T-cell (primary cell): ENCODE data around the gene GTPBP2. TPM values are rescaled to one million over a fixed set of nuclear protein-coding genes. Genes with fewer than 3 reads are reported as not detected.

Experiments
- ATAC-seq, 4 experiments: fragments of 200-7000 bp in 3 of 4; fragments of 150-1000 bp in 1 of 4; cut with Tn5 transposase; replicated peaks in 1 of 4; 1 replicate in 3 of 4; 2 replicates in 1 of 4; pipeline ENCODE4 v1.10.0; 2021; ENCODE audit warnings: moderate library complexity in 3 of 4, mild to moderate bottlenecking in 2 of 4, moderate number of reproducible peaks in 1 of 4
- CTCF ChIA-PET, 2 donors: fragments of 300-600 bp; sonication (Branson Sonifier 250); formaldehyde crosslinking; loops; one replicate each; lab custom pipeline; 2022; ENCODE audit warnings: antibody characterized with exemption in 2 of 2; lab: Charles Lee
- POLR2A ChIA-PET, 2 donors: fragments of 300-600 bp; sonication (Branson Sonifier 250); formaldehyde crosslinking; loops; one replicate each; lab custom pipeline; 2022; ENCODE audit warnings: antibody characterized with exemption in 2 of 2; lab: Charles Lee
- DNase-seq, 35 experiments: peaks; one replicate each; pipeline versions ENCODE4 v3.0.0 to v3.0.0-alpha.2; 2013 to 2023
- H3K27ac ChIP-seq: one replicate; pipeline ENCODE4 v1.5.1; 2013; ENCODE audit warnings: low read length
- H3K27me3 ChIP-seq, 2 experiments: replicated peaks in 1 of 2; 1 replicate in 1 of 2; 2 replicates in 1 of 2; pipeline versions ENCODE4 v1.6.1 to v1.7.0; 2013; ENCODE audit warnings: low read length in 1 of 2, mixed read lengths in 1 of 2; ENCODE audit not compliant: control insufficient read depth in 2 of 2, insufficient read depth in 2 of 2; ENCODE audit errors: extremely low read depth in 1 of 2
- H3K36me3 ChIP-seq, 2 donors: 1 replicate in 1 of 2; 2 replicates in 1 of 2; pipeline versions ENCODE4 v1.6.1 to v1.7.0; 2013; ENCODE audit warnings: low read length in 1 of 2; ENCODE audit not compliant: control insufficient read depth in 2 of 2, insufficient read depth in 1 of 2; ENCODE audit errors: extremely low read depth in 1 of 2
- H3K4me1 ChIP-seq, 2 experiments: 1 replicate in 1 of 2; 2 replicates in 1 of 2; pipeline versions ENCODE4 v1.6.1 to v1.7.0; 2013; ENCODE audit warnings: low read length in 2 of 2, mixed read lengths in 1 of 2; ENCODE audit not compliant: insufficient read depth in 2 of 2, control insufficient read depth in 1 of 2; ENCODE audit errors: extremely low read depth in 1 of 2
- H3K4me3 ChIP-seq, 2 donors: 1 replicate in 1 of 2; 2 replicates in 1 of 2; pipeline versions ENCODE4 v1.5.1 to v1.7.0; 2013; ENCODE audit warnings: mild to moderate bottlenecking in 2 of 2, low read length in 1 of 2, moderate library complexity in 1 of 2; ENCODE audit not compliant: control insufficient read depth in 1 of 2; ENCODE audit errors: extremely low read depth in 1 of 2
- H3K9me3 ChIP-seq: 2 replicates; pipeline ENCODE4 v1.7.0; 2013
- H3K27ac Mint-ChIP-seq, 2 donors: one replicate each; pipeline ENCODE4 v1.8.0; 2020 to 2021; ENCODE audit warnings: mild to moderate bottlenecking in 2 of 2, mixed read lengths in 2 of 2
- H3K27me3 Mint-ChIP-seq, 2 donors: one replicate each; pipeline ENCODE4 v1.8.0; 2021 to 2022; ENCODE audit warnings: mixed read lengths in 2 of 2
- H3K36me3 Mint-ChIP-seq: one replicate; pipeline ENCODE4 v1.8.0; 2021; ENCODE audit warnings: mixed read lengths
- H3K4me1 Mint-ChIP-seq, 3 donors: one replicate each; pipeline ENCODE4 v1.8.0; 2020 to 2022; ENCODE audit warnings: mixed read lengths in 3 of 3, mild to moderate bottlenecking in 1 of 3
- H3K4me3 Mint-ChIP-seq, 3 donors: one replicate each; pipeline ENCODE4 v1.8.0; 2020 to 2022; ENCODE audit warnings: mild to moderate bottlenecking in 3 of 3, mixed read lengths in 3 of 3, moderate library complexity in 3 of 3
- H3K9me3 Mint-ChIP-seq, 3 donors: one replicate each; pipeline ENCODE4 v1.8.0; 2020 to 2022; ENCODE audit warnings: mixed read lengths in 3 of 3
- WGBS: methylation state at CpG from one replicate; pipeline ENCODE4 v1.1.5; 2013; ENCODE audit warnings: missing lambda C conversion rate; ENCODE audit not compliant: insufficient coverage; 5-methylcytosine and 5-hydroxymethylcytosine counted together
- total RNA-seq, 35 experiments: library from RNA in 6 of 35; stranded (reverse) in 6 of 35; fragments of 120-200 nt in 1 of 35; gene quantifications; one replicate each; pipeline versions ENCODE4 v1.2.1 to v1.2.4 and lab custom pipeline; 2013 to 2026

Gene GTPBP2, protein sequence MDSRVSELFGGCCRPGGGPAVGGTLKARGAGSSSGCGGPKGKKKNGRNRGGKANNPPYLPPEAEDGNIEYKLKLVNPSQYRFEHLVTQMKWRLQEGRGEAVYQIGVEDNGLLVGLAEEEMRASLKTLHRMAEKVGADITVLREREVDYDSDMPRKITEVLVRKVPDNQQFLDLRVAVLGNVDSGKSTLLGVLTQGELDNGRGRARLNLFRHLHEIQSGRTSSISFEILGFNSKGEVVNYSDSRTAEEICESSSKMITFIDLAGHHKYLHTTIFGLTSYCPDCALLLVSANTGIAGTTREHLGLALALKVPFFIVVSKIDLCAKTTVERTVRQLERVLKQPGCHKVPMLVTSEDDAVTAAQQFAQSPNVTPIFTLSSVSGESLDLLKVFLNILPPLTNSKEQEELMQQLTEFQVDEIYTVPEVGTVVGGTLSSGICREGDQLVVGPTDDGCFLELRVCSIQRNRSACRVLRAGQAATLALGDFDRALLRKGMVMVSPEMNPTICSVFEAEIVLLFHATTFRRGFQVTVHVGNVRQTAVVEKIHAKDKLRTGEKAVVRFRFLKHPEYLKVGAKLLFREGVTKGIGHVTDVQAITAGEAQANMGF
- 10 to 100 TPM; 58.4 to 87.0 (median 75.2) TPM for total RNA-seq
- total RNA-seq (2013) = 44.0 TPM
- total RNA-seq (lab: John Stamatoyannopoulos, UW) = 31.1 to 103 (median 56.0) reads per million in 29 experiments

DNA sequence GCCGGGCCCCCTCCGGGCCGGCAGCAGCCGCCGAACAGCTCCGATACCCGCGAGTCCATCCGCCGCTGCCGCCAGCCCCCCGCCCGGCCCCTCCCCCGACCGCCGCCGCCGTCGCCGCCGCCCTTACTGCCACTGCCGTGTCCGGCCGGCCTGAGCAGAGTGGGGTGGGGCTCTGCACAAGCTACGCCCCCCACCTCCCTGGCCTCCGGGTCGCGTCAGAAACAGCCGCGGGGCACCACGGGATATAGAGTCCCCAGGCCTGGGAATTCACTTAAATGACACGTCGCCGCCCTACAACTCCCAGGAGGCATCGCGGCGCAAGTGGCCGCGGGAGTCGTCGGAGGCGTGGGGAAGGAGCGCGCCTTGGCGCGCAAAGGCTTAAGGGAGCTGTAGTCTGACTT lies at the start of gene GTPBP2:
TSS of gene GTPBP2 (minus strand) at position 161 of the 401 bp plus-strand sequence. CDS start at position 59, 102 bp downstream.
- Mint-ChIP-seq H3K27ac (peak within 1 kb of the TSS; percentile 98 to 99), H3K4me3 (peak within 1 kb of the TSS; percentile 92 to 99 (median 98)), H3K27me3 (no peaks in the 10 kb centered on the region), H3K36me3 (peaks cover 18% of the 10 kb centered on the region), H3K9me3 (no peaks in the 10 kb centered on the region), H3K4me1 (peaks cover 31 to 39% (median 38%) of the 10 kb centered on the region in 3 donors)
- peak; percentile 89 to 93 (median 90) for ATAC-seq
- Histone ChIP-seq H3K27me3 (no peaks in the 10 kb centered on the region), H3K36me3 (peaks cover 19% of the 10 kb centered on the region in 2 donors), H3K4me3 (peak within 1 kb of the TSS; percentile 64 to 89), H3K27ac (peak within 1 kb of the TSS; percentile 74), H3K4me1 (peaks cover 9 to 32% of the 10 kb centered on the region in 2 experiments), H3K9me3 (no peaks in the 10 kb centered on the region)
- ChIA-PET POLR2A (interaction anchor here (0.5 to 0.7 kb wide), 7 partner anchors 13 to 853 kb away, joined by 4 to 7 read pairs (median 6); no protein-coding TSS in a partner anchor), CTCF (interaction anchor here in 1 of 2 donors (0.6 to 1.3 kb wide), 3 partner anchors 21 to 684 kb away, joined by 3 to 4 read pairs (median 4); partner anchors contain the start of gene AARS2)
- 0% methylated on average over 25 of the region's 46 CpGs for WGBS
- peak; percentile 90 to 98 (median 95) for DNase-seq

DNA sequence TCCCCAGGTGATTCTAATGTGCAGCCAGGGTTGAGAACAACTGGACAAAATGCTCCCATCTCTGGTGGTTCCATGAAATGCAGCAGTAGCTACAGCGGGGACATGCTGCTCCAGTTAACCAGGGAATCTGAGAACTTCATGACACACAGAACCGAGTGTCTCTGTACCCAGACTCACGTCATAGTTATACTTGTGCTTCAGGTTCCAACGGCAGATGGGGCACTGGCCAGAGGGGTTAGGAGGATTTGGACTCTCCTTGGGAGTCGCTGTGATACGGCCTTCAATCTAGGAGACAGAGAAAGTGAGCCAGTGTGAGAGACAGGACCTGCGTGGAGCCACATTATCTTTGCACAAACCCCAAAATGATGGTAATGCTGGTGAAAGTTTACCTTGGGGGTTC lies 49.3 kb upstream of the GTPBP2 start:
- ChIA-PET CTCF (no interaction called here), POLR2A (interaction anchor here in 1 of 2 donors (1.6 kb wide), 1 partner anchor 8 kb away, joined by 3 read pairs; no protein-coding TSS in a partner anchor)
- 97% methylated on average over 6 of the region's 7 CpGs for WGBS
- DNase-seq (no peak), ATAC-seq (no peak)
- Mint-ChIP-seq H3K9me3 (no peaks in the 10 kb centered on the region), H3K4me3 (no peak overlapping the region), H3K4me1 (peaks cover 11 to 16% (median 12%) of the 10 kb centered on the region in 3 donors), H3K36me3 (peaks cover 29% of the 10 kb centered on the region), H3K27ac (no peak overlapping the region), H3K27me3 (no peaks in the 10 kb centered on the region)
- no peaks in the 10 kb centered on the region for H3K9me3 ChIP-seq
- no peaks in the 10 kb centered on the region for H3K27me3 ChIP-seq
- H3K4me1 ChIP-seq = no peaks in the 10 kb centered on the region
- H3K4me3 ChIP-seq = no peak overlapping the region
- H3K36me3 ChIP-seq = peaks cover 27 to 93% of the 10 kb centered on the region in 2 donors
- no peak overlapping the region for H3K27ac ChIP-seq

DNA sequence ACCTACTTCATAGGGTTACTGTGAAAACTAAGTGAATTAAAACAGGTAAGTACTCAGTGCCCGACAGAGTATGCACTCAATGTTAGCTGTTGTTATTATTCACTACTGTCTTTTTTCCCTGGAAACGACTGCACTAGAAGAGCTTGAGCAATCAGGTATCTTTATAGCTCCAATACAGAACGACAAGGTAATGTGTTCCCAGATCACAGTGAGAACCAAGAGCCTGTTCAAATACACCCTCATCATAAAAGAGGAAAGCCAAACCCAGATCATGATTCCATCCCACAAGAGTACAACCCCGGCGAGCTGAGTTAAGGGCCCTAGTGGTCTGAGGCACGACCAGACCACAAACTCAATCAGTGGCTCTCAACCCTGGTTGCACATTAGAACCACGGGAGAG lies 48.7 kb upstream of the GTPBP2 start:
- Histone ChIP-seq H3K27ac (no peak overlapping the region), H3K27me3 (no peaks in the 10 kb centered on the region), H3K4me1 (no peaks in the 10 kb centered on the region), H3K9me3 (no peaks in the 10 kb centered on the region), H3K36me3 (peaks cover 27 to 89% of the 10 kb centered on the region in 2 donors), H3K4me3 (no peak overlapping the region)
- Mint-ChIP-seq H3K27me3 (no peaks in the 10 kb centered on the region), H3K36me3 (peaks cover 25% of the 10 kb centered on the region), H3K9me3 (no peaks in the 10 kb centered on the region), H3K4me1 (peaks cover 5 to 12% (median 10%) of the 10 kb centered on the region in 3 donors), H3K27ac (no peak overlapping the region), H3K4me3 (no peak overlapping the region)
- ChIA-PET POLR2A (interaction anchor here in 1 of 2 donors (1.6 kb wide), 1 partner anchor 9 kb away, joined by 3 read pairs; no protein-coding TSS in a partner anchor), CTCF (no interaction called here)
- ATAC-seq (no peak), DNase-seq (no peak)
- no CpG with 5 or more reads among the region's 7 CpGs for WGBS

DNA sequence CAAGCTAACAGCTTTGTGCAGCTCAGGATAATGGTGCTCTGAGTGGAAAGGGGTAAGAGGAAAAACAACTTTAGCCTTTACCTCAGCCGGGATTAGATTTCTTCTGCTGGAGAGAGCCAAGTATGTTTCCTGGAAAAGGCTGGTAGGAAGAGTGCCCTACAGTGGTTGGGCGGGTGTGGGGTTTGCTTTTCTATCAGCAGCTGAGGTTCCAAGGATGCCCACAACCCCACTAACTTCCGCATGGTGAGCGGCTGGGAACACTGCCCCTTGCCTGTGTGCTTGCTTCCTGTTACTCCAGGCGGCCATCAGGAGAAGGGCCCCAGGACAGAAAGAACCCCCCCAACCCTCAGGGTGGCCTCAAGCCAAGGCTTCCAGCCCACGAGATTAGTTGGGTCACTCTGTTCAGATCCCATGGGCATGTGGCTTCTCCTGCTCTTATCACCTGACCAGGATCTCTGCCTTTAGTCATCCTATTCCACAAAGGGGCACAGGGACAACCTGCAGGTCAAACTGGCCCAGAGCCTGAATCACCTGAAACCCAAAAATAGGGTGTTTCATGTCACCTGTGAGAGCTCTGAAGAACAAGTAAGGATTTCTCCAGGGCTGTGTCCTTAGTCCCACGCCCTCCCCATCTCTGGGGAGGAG lies 48.0 kb upstream of the GTPBP2 start:
- Mint-ChIP-seq H3K9me3 (no peaks in the 10 kb centered on the region), H3K4me1 (peaks cover 0 to 9% (median 5%) of the 10 kb centered on the region in 3 donors), H3K36me3 (peaks cover 25% of the 10 kb centered on the region), H3K27me3 (no peaks in the 10 kb centered on the region), H3K27ac (no peak overlapping the region), H3K4me3 (no peak overlapping the region)
- no peak overlapping the region for H3K27ac ChIP-seq
- ATAC-seq (no peak), DNase-seq (no peak)
- CTCF ChIA-PET = no interaction called here
- H3K4me1 ChIP-seq = no peaks in the 10 kb centered on the region
- H3K9me3 ChIP-seq = no peaks in the 10 kb centered on the region
- no peaks in the 10 kb centered on the region for H3K27me3 ChIP-seq
- POLR2A ChIA-PET = interaction anchor here in 1 of 2 donors (1.6 kb wide), 1 partner anchor 9 kb away, joined by 3 read pairs; no protein-coding TSS in a partner anchor
- 92% methylated on average over 3 of the region's 7 CpGs for WGBS
- H3K36me3 ChIP-seq = peaks cover 30 to 89% of the 10 kb centered on the region in 2 donors
- H3K4me3 ChIP-seq = no peak overlapping the region

DNA sequence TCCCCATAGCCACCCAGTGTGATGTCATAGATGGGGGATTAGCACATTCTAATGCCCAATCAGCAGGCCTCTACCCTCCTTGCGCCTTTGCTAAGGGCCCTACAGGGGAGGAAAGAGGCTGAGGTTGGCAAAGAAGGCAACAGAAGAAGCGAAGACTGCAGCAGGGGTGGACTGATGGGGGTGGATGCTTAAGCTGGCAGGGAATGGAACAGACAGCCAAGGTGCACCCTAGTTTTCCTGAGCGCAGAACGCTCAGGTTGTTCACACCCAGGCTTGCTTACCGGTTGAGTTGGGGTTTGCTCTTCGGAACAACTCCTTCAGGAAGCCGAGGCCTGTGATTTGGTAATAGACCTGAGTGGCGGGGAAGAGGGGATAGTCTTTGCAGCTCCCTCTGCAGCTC lies 45.9 kb upstream of the GTPBP2 start:
- Mint-ChIP-seq H3K4me1 (peaks cover 0 to 5% (median 3%) of the 10 kb centered on the region in 3 donors), H3K27me3 (no peaks in the 10 kb centered on the region), H3K36me3 (peaks cover 22% of the 10 kb centered on the region), H3K9me3 (no peaks in the 10 kb centered on the region), H3K4me3 (no peak overlapping the region), H3K27ac (no peak overlapping the region)
- POLR2A ChIA-PET = no interaction called here
- no peak overlapping the region for H3K4me3 ChIP-seq
- DNase-seq (no peak), ATAC-seq (no peak)
- peaks cover 25 to 80% of the 10 kb centered on the region in 2 donors for H3K36me3 ChIP-seq
- H3K27ac ChIP-seq = no peak overlapping the region
- 100% methylated on average over 1 of the region's 8 CpGs for WGBS
- CTCF ChIA-PET = no interaction called here
- no peaks in the 10 kb centered on the region for H3K27me3 ChIP-seq
- H3K4me1 ChIP-seq = peaks cover 0 to 3% of the 10 kb centered on the region in 2 experiments
- H3K9me3 ChIP-seq = no peaks in the 10 kb centered on the region

DNA sequence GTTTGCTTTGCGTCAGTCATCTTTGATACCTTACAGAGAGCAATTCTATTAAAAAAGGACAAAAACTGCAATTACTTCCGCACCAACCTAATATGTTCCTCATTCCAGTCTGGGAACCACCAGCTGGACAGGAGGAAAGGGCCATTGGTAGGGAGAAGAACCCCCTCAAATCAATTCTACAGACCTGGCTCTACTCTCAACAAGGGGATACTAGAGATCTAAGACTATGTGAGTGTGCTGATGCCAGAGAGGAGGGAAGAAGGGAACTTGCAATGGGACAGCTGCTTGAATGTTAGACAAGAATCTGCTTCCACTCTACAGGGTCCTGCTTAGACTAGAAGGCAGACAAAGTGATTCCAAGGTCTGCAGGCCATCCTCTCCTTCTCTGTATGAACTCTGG lies 45.2 kb upstream of the GTPBP2 start:
- POLR2A ChIA-PET = no interaction called here
- no peak for DNase-seq
- no peaks in the 10 kb centered on the region for H3K27me3 ChIP-seq
- WGBS = no CpG with 5 or more reads among the region's 2 CpGs
- no peak overlapping the region for H3K27ac ChIP-seq
- Mint-ChIP-seq H3K4me1 (peaks cover 0 to 5% (median 3%) of the 10 kb centered on the region in 3 donors), H3K27me3 (no peaks in the 10 kb centered on the region), H3K9me3 (no peaks in the 10 kb centered on the region), H3K27ac (no peak overlapping the region), H3K4me3 (no peak overlapping the region), H3K36me3 (peaks cover 22% of the 10 kb centered on the region)
- CTCF ChIA-PET = no interaction called here
- H3K36me3 ChIP-seq = peaks cover 25 to 73% of the 10 kb centered on the region in 2 donors
- H3K4me3 ChIP-seq = no peak overlapping the region
- ATAC-seq = no peak
- H3K4me1 ChIP-seq = peaks cover 0 to 3% of the 10 kb centered on the region in 2 experiments
- no peaks in the 10 kb centered on the region for H3K9me3 ChIP-seq
